Stimulated activated CD8-positive, alpha-beta memory T cell treated with anti-CD3 and anti-CD28 coated beads, Interleukin-12 subunit alpha, Interleukin-12 subunit beta, amount 100 ng/mL, for 24 hours (primary cell): Measurements from ENCODE around the gene RIC8B.
"Not testable (repeated sequence)": the region's sequence is repeated elsewhere in the genome, so short reads cannot be mapped to it uniquely, and the experiment has no call there.

Experiments
- DNase-seq: peaks from one replicate; pipeline ENCODE4 v3.0.0-alpha.2; 2020; ENCODE audit errors: extremely low read depth

Gene RIC8B

GRCh38 chr12:106774005-106774807 lies at the start of gene RIC8B:
TSS of gene RIC8B (plus strand) at chr12:106774682. CDS start at chr12:106774746, 64 bp downstream.
- DNase-seq: peak; percentile 53

- DNase-seq: no peak
Measured at GRCh38 chr12:106724934-106725333, 49.5 kb upstream of the RIC8B start.

GRCh38 chr12:106726603-106727202 lies 47.8 kb upstream of the RIC8B start:
- not testable (repeated sequence) for DNase-seq

GRCh38 chr12:106729611-106730010 lies 44.9 kb upstream of the RIC8B start:
- no peak for DNase-seq

- DNase-seq: no peak
Measured at GRCh38 chr12:106732890-106733289, 41.6 kb upstream of the RIC8B start.

- DNase-seq: no peak
Measured at GRCh38 chr12:106733660-106734059, 40.8 kb upstream of the RIC8B start.

- DNase-seq: no peak
Measured at GRCh38 chr12:106736051-106736957, 38.2 kb upstream of the RIC8B start.

GRCh38 chr12:106739318-106739717 lies 35.2 kb upstream of the RIC8B start:
- DNase-seq: no peak

- no peak for DNase-seq
Measured at GRCh38 chr12:106739815-106740530, 34.5 kb upstream of the RIC8B start.

GRCh38 chr12:106740818-106741217 lies 33.7 kb upstream of the RIC8B start:
- no peak for DNase-seq

GRCh38 chr12:106741247-106741646 lies 33.2 kb upstream of the RIC8B start:
- DNase-seq: no peak

- no peak for DNase-seq
Measured at GRCh38 chr12:106743270-106743988, 31.1 kb upstream of the RIC8B start.

- no peak for DNase-seq
Measured at GRCh38 chr12:106744600-106744999, 29.9 kb upstream of the RIC8B start.

- no peak for DNase-seq
Measured at GRCh38 chr12:106745181-106745745, 29.2 kb upstream of the RIC8B start.

- DNase-seq: no peak
Measured at GRCh38 chr12:106747973-106748436, 26.5 kb upstream of the RIC8B start.

- no peak for DNase-seq
Measured at GRCh38 chr12:106750524-106750923, 24.0 kb upstream of the RIC8B start.

- DNase-seq: peak; percentile 17
Measured at GRCh38 chr12:106753526-106753925, 21.0 kb upstream of the RIC8B start.

- no peak for DNase-seq
Measured at GRCh38 chr12:106754331-106754730, 20.2 kb upstream of the RIC8B start.

- DNase-seq: no peak
Measured at GRCh38 chr12:106757623-106758348, 16.7 kb upstream of the RIC8B start.
